HepG2 (cell line): Measurements from ENCODE around the gene FRK. TPM values are rescaled to one million over a fixed set of nuclear protein-coding genes. Genes with fewer than 3 reads are reported as not detected.

Experiments
- ATAC-seq: fragments of 200-7000 bp; cut with Tn5 transposase; 3 replicates; pipeline ENCODE4 v1.9.1; 2020; ENCODE audit warnings: mild to moderate bottlenecking, moderate library complexity
- BruUV-seq: library from RNA; stranded (reverse); fragments of 400-500 nt; replicated peaks from 2 replicates; lab custom pipeline; 2021; lab: Mats Ljungman, UMichigan
- CTCF ChIA-PET: fragments of 300-600 bp; formaldehyde crosslinking; extraction: SDS; loops from one replicate; lab custom pipeline; 2021; ENCODE audit warnings: low total read pairs, inconsistent platforms, low intra/inter-chr PET ratio; lab: Yijun Ruan, JAX
- POLR2A ChIA-PET: fragments of 350-600 bp; sonication (Branson Sonifier 250); formaldehyde crosslinking; loops from one replicate; lab custom pipeline; 2020; ENCODE audit warnings: antibody characterized with exemption, inconsistent platforms; lab: Yijun Ruan, JAX
- DNase-seq: peaks from one replicate; pipeline ENCODE4 v3.0.0-alpha.2; 2015; ENCODE audit warnings: low spot score
- FAIRE-seq: peaks from 3 replicates; lab custom pipeline; 2011; peaks lifted over from hg19 to GRCh38; lab: Jason Lieb, UNC
- H2AFZ ChIP-seq: one replicate; pipeline ENCODE4 v1.6.1; 2011; ENCODE audit warnings: low read length, inconsistent platforms
- H3K27ac ChIP-seq: fragments of 300-600 bp; 3 replicates; pipeline ENCODE4 v1.8.0; 2011; ENCODE audit warnings: mixed run types, mild to moderate bottlenecking, mixed read lengths, low read length, inconsistent platforms; ENCODE audit not compliant: insufficient read depth; ENCODE audit errors: extremely low read length
- H3K27me3 ChIP-seq, 2 experiments: fragments of 200-600 bp in 1 of 2; 2 replicates in 1 of 2; 3 replicates in 1 of 2; pipeline versions ENCODE4 v1.6.0 to v1.8.0; 2011; ENCODE audit warnings: low read length in 2 of 2, mild to moderate bottlenecking in 2 of 2, moderate library complexity in 2 of 2, inconsistent platforms in 1 of 2; ENCODE audit not compliant: insufficient read depth in 2 of 2, control insufficient read depth in 1 of 2
- H3K36me3 ChIP-seq, 2 experiments: fragments of 200-600 bp in 1 of 2; replicated peaks in 1 of 2; 2 replicates in 1 of 2; 3 replicates in 1 of 2; pipeline versions ENCODE4 v1.5.1 to v1.8.0; 2011; ENCODE audit warnings: low read length in 2 of 2, inconsistent platforms in 1 of 2; ENCODE audit not compliant: insufficient read depth in 2 of 2, control insufficient read depth in 1 of 2
- H3K4me1 ChIP-seq: 2 replicates; pipeline ENCODE4 v1.5.1; 2012; ENCODE audit warnings: low read length, inconsistent platforms; ENCODE audit not compliant: insufficient read depth
- H3K4me2 ChIP-seq: 2 replicates; pipeline ENCODE4 v1.6.0; 2011; ENCODE audit warnings: low read depth, low read length, inconsistent platforms
- H3K4me3 ChIP-seq, 3 experiments: fragments of 200-600 bp in 1 of 3; sonication (generic), shearing (Covaris generic) in 1 of 3; replicated peaks in 1 of 3; 2 replicates each; pipeline ENCODE4 v1.5.1; 2011 to 2016; ENCODE audit warnings: low read length in 3 of 3, inconsistent platforms in 2 of 3, low read depth in 2 of 3, mild to moderate bottlenecking in 2 of 3, control low read depth in 1 of 3, mixed read lengths in 1 of 3; ENCODE audit not compliant: insufficient read depth in 1 of 3
- H3K79me2 ChIP-seq: one replicate; pipeline ENCODE4 v1.6.1; 2011; ENCODE audit warnings: low read length, inconsistent platforms; ENCODE audit not compliant: insufficient read depth
- H3K9ac ChIP-seq: 2 replicates; pipeline ENCODE4 v1.6.0; 2011; ENCODE audit warnings: mild to moderate bottlenecking, low read depth, low read length, inconsistent platforms; ENCODE audit not compliant: insufficient read depth
- H3K9me3 ChIP-seq: 2 replicates; pipeline ENCODE4 v1.5.1; 2012; ENCODE audit warnings: mild to moderate bottlenecking, low read length
- H4K20me1 ChIP-seq: 2 replicates; pipeline ENCODE4 v1.6.0; 2011; ENCODE audit warnings: inconsistent platforms, mild to moderate bottlenecking, low read length, moderate library complexity; ENCODE audit not compliant: insufficient read depth
- CEBPB ChIP-seq: IDR thresholded peaks from 2 replicates; pipeline ENCODE4 v1.6.1; 2011; ENCODE audit warnings: low read depth, low read length, improper control_type of control experiment, borderline replicate concordance
- HDAC6 ChIP-seq: fragments of 200-600 bp; sonication (generic); IDR thresholded peaks from 2 replicates; pipeline ENCODE4 v1.7.0; 2017; ENCODE audit warnings: mild to moderate bottlenecking, antibody characterized with exemption, low read length, low read depth
- PCBP1 ChIP-seq: fragments of 200-400 bp; formaldehyde crosslinking; IDR thresholded peaks from 2 replicates; pipeline ENCODE4 v1.6.1; 2017; ENCODE audit warnings: mild to moderate bottlenecking, low read depth, low read length, borderline replicate concordance
- ZFP36 ChIP-seq: fragments of 150-350 bp; IDR thresholded peaks from 2 replicates; pipeline ENCODE4 v1.6.1; 2018; ENCODE audit warnings: borderline replicate concordance, low read length, low read depth; ENCODE audit not compliant: partially characterized antibody
- ZNF224 ChIP-seq: sonication (generic); formaldehyde crosslinking; IDR thresholded peaks from 2 replicates; pipeline ENCODE4 v1.5.0; 2020; ENCODE audit warnings: mild to moderate bottlenecking, missing genetic modification reagents
- in situ Hi-C: cut with HindIII; loops from 2 replicates; pipeline ENCODE4 v1.10.0; 2017; ENCODE audit warnings: low pct_unique_long_range_greater_than_20kb; ENCODE audit not compliant: extremely low pct_ligation_motif_present
- intact Hi-C: fragments of 100-400 bp; cut with micrococcal nuclease; formaldehyde crosslinking; loops from one replicate; pipeline ENCODE4 v1.10.0; 2022; ENCODE audit not compliant: unreplicated experiment
- polyA plus RNA-seq, 8 experiments: library from polyadenylated mRNA; depleted of rRNA in 3 of 8; stranded (reverse) in 7 of 8; unstranded in 1 of 8; fragments of >200 nt; fragmentation: Illumina TruSeq in 4 of 8; extraction: Trizol in 4 of 8; gene quantifications; 2 replicates each; pipeline versions ENCODE4 v1.2.1 to v1.2.3, GENCODE V29; 2011 to 2016; ENCODE audit warnings: low read depth in 4 of 8, missing spikeins in 1 of 8, mixed read lengths in 1 of 8; ENCODE audit not compliant: insufficient read depth in 1 of 8
- total RNA-seq, 5 experiments: library from RNA; depleted of rRNA; stranded (reverse); fragments of >200 nt; fragmentation: Illumina TruSeq; extraction: Trizol; gene quantifications; 2 replicates each; pipeline ENCODE4 v1.2.3, GENCODE V29; 2016; ENCODE audit warnings: low read depth in 1 of 5

Gene FRK
- total and polyA plus RNA-seq, 2 of the 13 experiments (the other 11 are each of a cell fraction or from before 2014, with no cell fraction given) = 1.3 to 2.9 TPM

DNA sequence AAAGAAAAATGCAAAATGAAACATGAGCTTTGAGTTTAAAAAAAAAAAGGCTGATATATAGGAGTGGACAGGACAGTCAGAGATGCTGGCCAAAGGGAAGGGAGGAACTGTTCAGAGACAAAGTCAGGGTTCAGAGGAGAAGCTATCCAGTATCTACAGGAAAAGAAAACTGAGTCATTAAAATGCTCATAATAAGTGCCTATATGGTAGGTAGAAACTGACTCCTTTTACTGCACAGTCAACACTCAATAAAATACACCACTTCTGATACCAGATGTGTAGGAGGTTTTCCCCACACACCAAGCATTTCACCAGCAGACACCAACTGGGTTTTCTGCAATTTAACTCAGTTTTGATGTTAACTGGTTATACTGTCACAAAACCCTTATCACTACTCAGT lies 32.9 kb downstream of the FRK start:
- BruUV-seq = no TSS peak

DNA sequence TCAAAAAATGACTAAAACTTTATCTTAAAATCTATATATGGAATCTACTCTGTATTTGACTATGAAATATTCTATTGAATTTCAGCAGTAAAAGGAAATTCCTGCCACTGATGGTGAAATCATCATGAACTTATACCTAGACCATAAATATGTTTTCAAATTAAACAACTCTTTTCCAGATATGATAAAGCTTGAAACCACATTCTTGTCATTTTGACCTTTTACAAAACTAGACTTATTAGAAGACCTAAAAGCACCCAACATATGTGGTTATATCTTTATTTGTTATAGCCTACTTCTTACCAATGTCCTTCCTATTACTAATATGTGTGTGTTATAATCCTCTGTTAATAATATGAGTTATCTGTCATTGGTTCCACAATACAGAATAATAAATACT lies 35.3 kb downstream of the FRK start:
- no TSS peak for BruUV-seq
- Histone ChIP-seq H3K36me3 (no peaks in the 10 kb centered on the region), H3K79me2 (peaks cover 22% of the 10 kb centered on the region), H2AFZ (no peak overlapping the region), H3K9me3 (no peaks in the 10 kb centered on the region), H3K4me3 (no peak overlapping the region), H3K9ac (no peak overlapping the region), H3K27me3 (no peaks in the 10 kb centered on the region), H3K4me2 (no peak overlapping the region), H3K4me1 (no peaks in the 10 kb centered on the region), H3K27ac (no peak overlapping the region), H4K20me1 (no peaks in the 10 kb centered on the region)
- intact Hi-C loops (no loop called here), in situ Hi-C loops (no loop called here)
- no peak for ATAC-seq
- no peak for FAIRE-seq
- TF ChIP-seq HDAC6 (no peak), ZFP36 (no peak), PCBP1 (no peak)
- ChIA-PET POLR2A (no interaction called here), CTCF (no interaction called here)
- no peak for DNase-seq

More for the DNA sequence above, 32.9 kb downstream of the FRK start:
- no peak for FAIRE-seq
- ChIA-PET POLR2A (interaction anchor here (0.9 kb wide), 1 partner anchor 20 kb away, joined by 3 read pairs; no protein-coding TSS in a partner anchor), CTCF (no interaction called here)
- TF ChIP-seq CEBPB = no peak
- no peak for TF ChIP-seq ZNF224
- Histone ChIP-seq H3K9ac (no peak overlapping the region), H3K27me3 (no peaks in the 10 kb centered on the region), H3K4me1 (no peaks in the 10 kb centered on the region), H4K20me1 (no peaks in the 10 kb centered on the region), H3K4me2 (no peak overlapping the region), H3K27ac (no peak overlapping the region), H3K36me3 (no peaks in the 10 kb centered on the region), H3K4me3 (no peak overlapping the region), H3K79me2 (peaks cover 7% of the 10 kb centered on the region), H2AFZ (no peak overlapping the region), H3K9me3 (no peaks in the 10 kb centered on the region)
- ATAC-seq = no peak
- intact Hi-C loops = no loop called here
- in situ Hi-C loops = no loop called here
- no peak for DNase-seq
